DND-41 (cell line): ENCODE measurements around the gene ACOX3.

Experiments used
- ATAC-seq: fragments of 200-7000 bp; cut with Tn5 transposase; 3 replicates; pipeline ENCODE4 v1.9.1; 2021; ENCODE audit warnings: low read depth; ENCODE audit not compliant: insufficient read depth
- DNase-seq: peaks from one replicate; pipeline ENCODE4 v3.0.0-alpha.2; 2020
- H2AFZ ChIP-seq: 2 replicates; pipeline ENCODE4 v1.6.0; 2012; ENCODE audit warnings: low read depth, low read length
- H3K27ac ChIP-seq: 2 replicates; pipeline ENCODE4 v1.5.1; 2012; ENCODE audit warnings: low read length, inconsistent platforms
- H3K27me3 ChIP-seq: fragments of 200-600 bp; sonication (generic); 2 replicates; pipeline ENCODE4 v1.6.0; 2012; ENCODE audit warnings: low read length, mild to moderate bottlenecking, inconsistent platforms; ENCODE audit not compliant: insufficient read depth, poor library complexity
- H3K36me3 ChIP-seq: 2 replicates; pipeline ENCODE4 v1.5.1; 2012; ENCODE audit warnings: low read length, inconsistent platforms; ENCODE audit not compliant: insufficient read depth
- H3K4me1 ChIP-seq: 2 replicates; pipeline ENCODE4 v1.5.1; 2012; ENCODE audit warnings: mild to moderate bottlenecking, low read length; ENCODE audit not compliant: insufficient read depth
- H3K4me2 ChIP-seq: 2 replicates; pipeline ENCODE4 v1.6.0; 2012; ENCODE audit warnings: mild to moderate bottlenecking, moderate library complexity, low read length, inconsistent platforms; ENCODE audit not compliant: insufficient read depth
- H3K4me3 ChIP-seq, 2 experiments: fragments of 200-600 bp in 1 of 2; shearing (Covaris generic) in 1 of 2; 2 replicates each; pipeline ENCODE4 v1.5.1; 2012 to 2016; ENCODE audit warnings: inconsistent platforms in 2 of 2, low read length in 2 of 2, mild to moderate bottlenecking in 2 of 2, low read depth in 1 of 2, moderate library complexity in 1 of 2
- H3K79me2 ChIP-seq: 2 replicates; pipeline ENCODE4 v1.6.0; 2012; ENCODE audit warnings: low read length, inconsistent platforms; ENCODE audit not compliant: insufficient read depth
- H3K9ac ChIP-seq: 2 replicates; pipeline ENCODE4 v1.6.0; 2012; ENCODE audit warnings: low read depth, mild to moderate bottlenecking, inconsistent platforms, low read length, moderate library complexity
- H3K9me3 ChIP-seq: 2 replicates; pipeline ENCODE4 v1.5.1; 2012; ENCODE audit warnings: low read length, moderate library complexity, mild to moderate bottlenecking, inconsistent platforms; ENCODE audit not compliant: insufficient read depth, severe bottlenecking
- H4K20me1 ChIP-seq: 2 replicates; pipeline ENCODE4 v1.6.0; 2012; ENCODE audit warnings: low read length; ENCODE audit not compliant: insufficient read depth
- CTCF ChIP-seq: IDR thresholded peaks from 2 replicates; pipeline ENCODE4 v1.5.1; 2012; ENCODE audit warnings: borderline replicate concordance, low read length, moderate library complexity, mild to moderate bottlenecking; ENCODE audit not compliant: poor library complexity, severe bottlenecking; ENCODE audit errors: extremely low read depth
- EZH2 ChIP-seq: IDR thresholded peaks from 3 replicates; pipeline ENCODE4 v1.6.1; 2012; ENCODE audit warnings: borderline replicate concordance, low read depth, mild to moderate bottlenecking, moderate library complexity, low read length, inconsistent platforms; ENCODE audit not compliant: severe bottlenecking

ACOX3 gene

DNA sequence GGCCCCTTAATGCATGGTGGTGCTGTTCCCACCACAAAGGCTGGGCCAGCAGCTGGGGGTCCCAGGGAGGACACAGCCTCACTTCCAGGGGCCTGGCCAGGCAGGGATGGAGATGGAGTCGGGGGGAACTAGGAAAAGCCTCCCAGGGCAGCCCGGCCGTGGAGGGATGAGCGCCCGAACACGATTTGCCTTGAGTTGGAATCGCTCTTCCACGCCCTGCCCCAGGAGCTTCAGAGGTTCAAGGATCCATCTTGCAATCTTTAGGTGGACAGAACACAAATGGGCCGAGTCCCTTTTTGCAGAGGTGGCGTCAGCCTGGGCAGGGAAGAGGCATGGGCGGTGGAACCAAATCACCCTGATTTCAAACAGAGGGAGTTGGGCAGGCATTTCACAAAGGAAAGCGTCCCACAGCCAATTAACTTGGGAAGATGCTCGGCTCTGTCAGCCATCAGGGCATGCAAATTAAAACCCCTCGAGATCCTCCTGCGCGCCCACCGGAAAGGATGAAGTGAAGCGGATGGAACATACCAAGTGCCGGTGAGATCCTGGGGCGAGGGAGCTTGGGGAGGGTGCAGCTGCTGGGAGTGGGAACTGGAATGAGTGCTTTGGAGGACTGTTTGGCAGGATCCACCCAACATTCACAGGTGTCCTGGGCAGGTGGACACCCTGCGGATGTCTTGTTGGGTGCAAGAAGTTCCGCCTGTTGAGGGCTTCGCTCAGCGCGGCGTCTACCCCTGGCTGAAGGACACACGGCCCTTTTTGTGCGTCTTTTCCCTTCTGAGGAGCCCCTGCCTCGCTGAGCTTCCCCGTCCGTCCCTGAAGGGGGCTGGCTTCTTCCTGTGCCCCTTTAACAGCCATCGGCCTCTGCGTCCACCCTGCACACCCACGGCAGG lies 95.2 kb downstream of the ACOX3 start:
- no peak for ATAC-seq
- no peak for TF ChIP-seq CTCF
- no peak for TF ChIP-seq EZH2
- no peaks in the 10 kb centered on the region for H3K27me3 ChIP-seq

GRCh38 chr4:8344377-8344776 lies 96.1 kb downstream of the ACOX3 start:
- no peak overlapping the region for H3K9ac ChIP-seq
- no peak overlapping the region for H3K4me2 ChIP-seq
- H3K27me3 ChIP-seq: no peaks in the 10 kb centered on the region
- H3K36me3 ChIP-seq: no peaks in the 10 kb centered on the region
- no peak overlapping the region for H2AFZ ChIP-seq
- TF ChIP-seq CTCF: no peak
- H3K4me3 ChIP-seq: no peak overlapping the region
- no peaks in the 10 kb centered on the region; the same call in 1 of the 2 replicates for H4K20me1 ChIP-seq
- H3K79me2 ChIP-seq: no peaks in the 10 kb centered on the region
- DNase-seq (no peak), ATAC-seq (no peak)
- H3K4me1 ChIP-seq: no peaks in the 10 kb centered on the region
- H3K27ac ChIP-seq: no peak overlapping the region
- H3K9me3 ChIP-seq: no peaks in the 10 kb centered on the region

More for the DNA sequence above, 95.2 kb downstream of the ACOX3 start:
- H3K9ac ChIP-seq: no peak overlapping the region
- H3K4me3 ChIP-seq: no peak overlapping the region
- H3K27ac ChIP-seq: no peak overlapping the region
- DNase-seq: no peak
- no peaks in the 10 kb centered on the region for H3K36me3 ChIP-seq
- H3K79me2 ChIP-seq: no peaks in the 10 kb centered on the region
- no peaks in the 10 kb centered on the region for H3K9me3 ChIP-seq
- H4K20me1 ChIP-seq: no peaks in the 10 kb centered on the region; the same call in 1 of the 2 replicates
- H2AFZ ChIP-seq: no peak overlapping the region
- no peaks in the 10 kb centered on the region for H3K4me1 ChIP-seq
- H3K4me2 ChIP-seq: no peak overlapping the region

DNA sequence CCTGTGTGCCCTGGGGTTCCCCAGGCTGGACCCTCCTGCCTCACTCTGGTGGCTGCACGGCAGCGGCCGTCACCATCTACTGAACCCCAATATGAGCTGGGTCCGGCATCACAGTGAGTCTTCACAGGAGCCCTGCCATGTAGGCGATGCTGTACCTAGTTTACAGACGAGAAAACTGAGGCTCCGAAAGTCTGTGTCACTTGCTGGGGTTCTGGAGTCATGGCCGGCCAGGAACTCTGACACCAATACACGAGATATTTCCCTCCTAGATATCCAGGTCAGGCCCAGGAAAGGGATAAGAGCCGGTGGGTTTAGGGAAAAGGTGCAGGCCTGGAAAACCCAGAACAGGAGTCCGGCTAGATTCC lies 96.6 kb downstream of the ACOX3 start:
- H3K79me2 ChIP-seq: no peaks in the 10 kb centered on the region
- no peak for ATAC-seq
- H2AFZ ChIP-seq: no peak overlapping the region
- H3K27ac ChIP-seq: no peak overlapping the region
- no peaks in the 10 kb centered on the region for H3K9me3 ChIP-seq
- no peaks in the 10 kb centered on the region for H3K27me3 ChIP-seq
- H3K4me1 ChIP-seq: no peaks in the 10 kb centered on the region
- no peaks in the 10 kb centered on the region for H3K36me3 ChIP-seq
- no peaks in the 10 kb centered on the region; the same call in 1 of the 2 replicates for H4K20me1 ChIP-seq
- DNase-seq: no peak
- no peak overlapping the region for H3K9ac ChIP-seq
- TF ChIP-seq CTCF (no peak), EZH2 (no peak)
- no peak overlapping the region for H3K4me3 ChIP-seq
- no peak overlapping the region for H3K4me2 ChIP-seq
